Measurements from ENCODE around the gene TBL3.
"Not testable (repeated sequence)": the region's sequence is repeated elsewhere in the genome, so short reads cannot be mapped to it uniquely, and the experiment has no call there.

Gene TBL3
- total RNA-seq, result 27.7 to 31.5 reads per million in 2 donors

DNA sequence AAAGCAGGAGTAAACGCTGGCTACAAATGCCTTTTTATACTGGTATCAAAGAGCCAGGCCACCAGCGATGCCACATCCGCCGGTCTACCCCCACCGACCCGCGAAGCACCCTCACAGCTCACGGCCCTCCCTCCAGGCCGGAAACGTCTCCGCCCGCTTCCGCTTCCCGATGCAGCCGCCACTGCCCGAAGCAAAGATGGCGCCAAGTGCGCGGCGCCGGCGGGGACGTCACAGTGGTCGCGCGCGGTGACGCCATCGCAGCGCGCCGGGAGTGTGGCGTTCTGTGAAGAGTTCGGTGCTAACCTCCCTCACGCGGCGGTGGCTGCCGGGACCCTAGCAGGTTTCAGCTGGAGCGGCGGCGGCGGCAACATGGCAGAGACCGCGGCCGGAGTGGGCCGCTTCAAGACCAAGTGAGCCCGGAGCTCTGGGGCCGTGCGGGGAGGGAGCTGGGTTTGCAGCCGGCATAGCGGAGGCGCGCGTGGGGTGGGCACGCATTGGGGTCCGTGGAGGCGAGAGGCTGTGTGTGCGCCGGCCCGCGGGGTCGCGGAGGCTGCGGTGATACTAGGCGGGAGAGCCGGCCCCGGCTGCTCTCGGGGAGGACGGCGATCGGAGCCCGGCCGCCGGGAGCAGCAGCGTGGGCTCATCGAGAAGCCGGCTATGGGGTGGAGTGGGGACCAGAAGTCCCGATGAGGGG, at the start of gene TBL3:
TBL3 (plus strand) TSS at position 258 of the 694 bp plus-strand sequence; CDS start at position 370, 112 bp downstream.
- peak; percentile 93 to 99 (median 96) for DNase-seq

DNA sequence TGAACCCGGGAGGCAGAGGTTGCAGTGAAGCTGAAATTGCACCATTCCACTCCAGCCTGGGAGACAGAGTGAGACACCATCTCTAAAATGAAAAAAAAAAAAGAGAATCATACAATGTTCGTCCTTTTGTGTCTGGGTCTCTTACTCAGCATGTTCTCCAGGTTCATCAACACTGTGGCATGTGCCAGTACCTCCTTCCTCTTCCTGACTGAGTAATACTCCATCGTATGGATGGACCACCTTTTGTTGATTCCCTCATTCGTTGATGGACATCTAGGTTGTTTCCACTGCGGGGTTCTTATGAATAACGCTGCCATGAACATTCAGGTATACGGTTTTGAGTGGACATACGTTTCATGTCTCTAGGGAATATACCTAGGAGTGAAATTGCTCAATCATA, 49.5 kb upstream of the TBL3 start:
- DNase-seq, result no peak

DNA sequence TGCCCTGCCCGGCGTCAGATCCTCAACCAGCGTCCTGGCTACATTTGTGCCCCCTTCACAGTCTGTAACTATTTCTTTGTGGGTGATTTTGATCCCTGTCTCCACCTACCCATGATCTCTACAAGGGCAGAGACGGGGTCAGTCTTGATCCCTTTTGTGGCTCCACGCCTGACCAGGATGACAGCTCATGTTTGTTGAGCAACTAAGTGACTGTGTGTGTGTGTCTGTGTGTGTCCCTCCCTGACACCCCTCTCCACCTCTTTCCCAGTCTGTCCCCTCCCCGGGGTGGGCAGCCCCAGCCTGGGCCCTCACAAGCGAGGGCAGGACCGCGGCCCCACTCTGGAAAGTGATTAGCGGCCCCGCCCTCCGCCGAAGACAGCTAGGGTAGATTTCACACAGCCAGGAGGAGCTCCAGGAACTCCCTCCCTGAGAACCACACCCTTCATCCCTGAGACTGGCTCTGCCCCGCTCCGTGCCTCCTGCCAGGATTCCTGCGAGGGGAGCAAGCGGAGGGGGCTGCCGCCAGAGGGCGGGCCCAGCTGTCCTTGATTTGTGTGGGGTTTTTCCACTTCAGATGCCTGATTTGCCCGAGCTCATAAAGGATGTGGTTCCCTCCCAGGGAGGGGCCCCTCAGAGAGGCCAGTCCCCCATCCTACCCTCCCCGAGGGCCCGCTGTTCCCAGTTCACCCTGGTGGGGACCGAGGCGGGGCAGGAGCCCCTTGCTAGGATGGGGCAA, 48.4 kb upstream of the TBL3 start:
- no peak for DNase-seq

DNA sequence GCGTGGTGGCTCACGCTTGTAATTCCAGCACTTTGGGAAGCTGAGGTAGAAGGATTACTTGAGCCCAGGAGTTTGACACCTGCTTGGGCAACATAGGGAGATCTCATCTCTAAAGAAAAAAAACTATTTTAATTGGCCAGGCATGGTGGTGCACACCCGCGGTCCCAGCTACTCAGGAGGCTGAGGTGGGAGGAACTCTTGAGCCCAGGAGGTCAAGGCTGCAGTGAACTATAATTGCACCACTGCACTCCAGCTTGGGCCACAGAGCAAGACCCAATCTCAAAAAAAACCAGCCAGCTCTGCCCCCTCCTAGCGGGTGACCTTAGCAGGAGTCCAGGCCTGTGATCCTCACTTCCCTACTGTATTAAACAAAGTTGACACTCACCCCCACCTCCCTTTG, 47.8 kb upstream of the TBL3 start:
- DNase-seq, result no peak

DNA sequence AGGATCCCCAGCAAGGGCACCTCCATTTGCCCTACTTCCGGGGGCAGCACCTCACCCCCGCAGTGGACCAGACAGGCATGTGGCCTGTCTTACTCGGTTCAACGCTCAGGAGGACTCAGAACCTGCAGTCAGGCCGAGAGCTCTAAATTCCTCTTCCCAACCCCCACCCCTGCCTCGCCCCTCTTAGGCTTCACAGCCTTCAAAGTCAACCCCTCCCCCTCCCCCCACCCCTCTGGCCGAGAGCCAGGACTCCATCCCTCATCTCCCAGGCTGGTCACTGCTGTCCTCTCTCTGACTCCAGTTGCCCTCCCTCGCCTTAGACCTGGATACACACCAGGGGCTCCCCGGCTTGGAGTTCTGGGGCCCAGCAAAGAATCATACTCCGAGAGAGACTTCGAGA, 45.6 kb upstream of the TBL3 start:
- DNase-seq, result no peak

DNA sequence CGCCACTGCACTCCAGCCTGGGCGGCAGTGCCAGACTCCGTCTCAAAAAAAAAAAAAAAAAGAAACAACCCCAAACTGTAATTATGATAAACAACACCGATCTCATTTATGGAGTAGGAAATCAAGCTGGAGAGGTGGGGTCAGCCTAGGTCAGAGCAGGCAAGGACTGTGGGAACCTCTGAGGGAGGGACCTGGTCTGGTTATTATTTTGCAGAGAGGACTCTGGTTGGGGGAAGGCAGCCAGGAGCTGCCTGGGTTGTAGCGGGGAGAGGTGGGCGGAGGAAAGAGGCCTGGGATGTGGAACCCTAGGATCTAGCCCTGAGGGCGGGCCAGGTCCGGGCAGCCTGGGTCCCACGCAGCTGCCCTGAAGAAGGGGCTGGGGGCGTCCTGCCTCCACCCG, 42.7 kb upstream of the TBL3 start:
- peak in 1 of 5 experiments; percentile 26 for DNase-seq

DNA sequence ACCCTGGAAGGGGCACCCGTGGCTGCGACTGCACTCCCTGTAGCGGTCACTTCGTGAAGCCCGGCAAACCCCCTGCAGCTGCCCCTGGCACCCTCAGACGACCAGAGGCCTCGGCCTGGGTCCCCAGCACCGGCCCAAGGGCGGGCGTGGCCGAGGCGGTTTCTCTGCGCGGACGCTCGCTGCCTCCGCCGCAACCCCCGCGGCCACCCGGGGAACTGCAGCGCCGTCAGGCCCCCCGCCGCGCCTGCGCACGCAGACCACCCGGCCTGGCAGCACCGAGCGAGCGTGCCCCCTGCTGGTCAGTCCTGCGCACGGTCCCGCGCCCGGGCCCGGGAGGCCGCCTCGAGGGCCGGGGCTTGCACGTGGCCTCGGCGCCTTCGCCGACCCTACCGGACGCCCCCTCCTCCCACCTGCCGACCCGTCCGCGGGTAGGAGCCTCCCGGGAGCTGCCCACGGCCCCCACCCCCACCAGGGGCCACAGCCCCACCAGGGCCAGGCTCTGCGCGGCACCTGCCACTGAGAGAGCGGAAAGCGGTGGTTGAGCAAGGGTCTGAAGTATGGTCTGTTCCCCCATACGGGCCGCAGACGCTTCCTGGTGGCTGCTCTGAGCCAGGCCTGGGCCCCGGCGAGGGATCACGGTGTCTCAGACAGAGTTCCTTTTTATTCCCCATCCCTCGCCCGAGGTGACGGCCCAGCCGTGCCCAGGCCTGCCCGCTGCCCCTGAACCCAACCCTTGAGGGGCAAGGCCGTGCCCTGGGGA, 42.1 kb upstream of the TBL3 start:
- DNase-seq, result peak; percentile 84 to 94 (median 87)

DNA sequence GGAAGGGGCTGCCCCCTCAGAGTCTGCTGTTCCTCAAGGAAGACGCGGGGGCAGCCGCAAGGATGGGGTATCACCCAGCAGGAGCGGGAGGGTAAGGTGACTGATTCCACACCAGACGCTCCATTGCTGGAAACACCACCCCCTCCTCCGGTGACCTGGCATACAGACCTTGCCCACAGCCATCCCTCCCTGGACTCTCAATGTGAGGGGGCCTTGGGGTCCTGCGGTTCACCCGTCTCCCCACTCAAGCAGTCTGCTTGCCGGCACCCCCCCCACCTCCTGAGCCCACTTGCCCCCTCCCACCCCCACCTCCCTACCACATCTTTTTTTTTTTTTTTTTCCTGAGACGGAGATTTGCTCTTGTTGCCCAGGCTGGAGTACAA, 41.5 kb upstream of the TBL3 start:
- DNase-seq, result no peak

DNA sequence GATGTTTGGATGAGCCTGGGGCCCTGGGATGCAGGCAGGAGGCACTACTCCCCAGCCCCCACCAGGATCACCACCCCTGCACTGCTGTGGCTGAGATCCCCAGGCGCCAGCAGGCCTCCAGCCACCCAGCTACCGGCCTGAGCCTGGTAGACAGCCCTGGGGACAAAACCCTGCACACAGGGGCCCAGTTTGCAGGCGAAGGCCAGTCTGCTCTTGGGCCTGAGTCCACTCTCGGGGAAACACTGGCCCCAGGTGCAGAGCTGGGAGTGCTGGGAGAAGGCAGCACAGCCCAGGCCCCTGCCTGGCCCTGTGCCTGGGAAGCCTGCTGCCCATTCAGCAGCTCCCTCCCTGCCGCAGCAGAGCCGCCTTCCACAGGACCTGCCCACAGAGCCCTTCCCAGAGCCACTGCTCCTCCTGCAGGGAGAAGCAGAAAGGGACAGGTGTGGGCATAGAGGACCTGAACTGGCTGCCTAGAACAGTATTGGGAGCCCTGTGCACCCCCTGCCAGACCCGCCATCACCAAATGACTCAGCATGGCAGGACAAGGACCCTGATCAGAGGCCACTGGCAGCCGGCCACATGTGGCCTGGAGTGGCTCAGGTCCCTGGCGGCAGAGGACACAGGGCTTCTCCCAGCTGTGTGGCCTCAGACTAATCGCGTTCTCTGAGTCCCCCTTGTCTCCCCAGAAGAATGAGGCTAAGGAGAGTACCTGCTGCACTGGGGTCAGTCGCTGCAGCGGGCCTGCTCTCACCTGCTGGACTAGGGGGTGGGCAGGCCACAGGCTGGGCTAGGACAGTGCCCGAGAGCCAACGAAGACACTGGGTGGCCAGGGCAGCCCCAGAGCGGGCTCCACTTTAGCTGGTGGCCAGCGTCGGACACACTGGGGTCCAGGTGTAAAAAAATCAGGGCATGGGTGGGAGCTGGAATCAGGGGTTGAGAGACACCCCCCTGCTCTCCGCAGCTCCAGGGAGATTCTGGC, 39.5 kb upstream of the TBL3 start:
- DNase-seq, result no peak

DNA sequence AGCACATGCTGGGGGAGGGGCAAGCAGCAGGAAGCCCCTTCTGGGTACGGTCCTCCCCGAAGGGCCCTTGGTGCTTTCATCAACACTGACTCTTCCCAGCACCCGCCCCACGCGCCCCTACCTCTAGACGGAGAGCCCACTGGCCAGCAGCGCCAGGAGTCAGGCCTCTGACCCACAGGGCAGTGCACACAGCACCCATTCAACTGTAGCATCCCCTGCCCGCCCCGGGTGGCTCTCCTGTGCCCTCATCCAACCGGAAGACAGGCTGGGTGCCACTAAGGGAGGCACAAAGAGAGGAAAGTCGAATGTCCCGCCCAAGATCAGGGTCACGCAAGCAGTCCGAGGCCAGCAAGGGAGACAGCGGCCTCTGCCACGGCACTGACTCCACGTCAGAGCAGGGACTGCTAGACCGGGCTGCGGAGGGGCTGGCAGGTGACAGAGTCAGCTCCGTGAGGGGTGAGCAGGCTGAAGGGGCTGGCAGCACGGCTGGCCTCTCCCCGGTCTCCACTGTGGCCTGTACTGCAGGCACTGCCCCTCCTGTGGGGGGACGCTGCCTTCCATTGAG, 38.7 kb upstream of the TBL3 start:
- no peak for DNase-seq

DNA sequence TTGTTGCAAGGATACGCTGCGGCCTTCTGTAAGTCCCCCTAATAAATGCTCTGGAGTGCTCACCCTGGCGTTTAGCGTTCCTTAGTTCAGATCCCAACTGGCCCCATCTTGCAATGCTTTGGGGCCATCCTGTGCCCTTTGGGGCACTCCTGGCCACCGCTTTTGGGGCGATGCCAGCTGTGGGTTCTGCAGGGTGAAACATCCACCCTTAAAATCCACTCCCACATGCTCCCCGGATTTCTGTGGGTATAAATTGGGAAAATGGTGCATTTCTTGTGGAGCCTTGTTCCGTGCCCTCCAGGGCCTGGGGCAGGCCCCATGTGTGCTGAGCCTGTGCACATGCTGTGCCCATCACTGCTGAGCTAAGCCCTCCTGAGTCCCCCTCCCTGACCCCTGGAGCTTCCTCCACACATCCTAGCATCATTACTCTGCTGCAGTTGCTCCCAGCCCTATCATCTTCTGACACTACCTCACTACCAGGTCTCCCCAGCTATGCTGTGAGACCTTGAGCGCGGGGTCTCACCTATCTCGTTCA, 34.8 kb upstream of the TBL3 start:
- DNase-seq, result no peak

DNA sequence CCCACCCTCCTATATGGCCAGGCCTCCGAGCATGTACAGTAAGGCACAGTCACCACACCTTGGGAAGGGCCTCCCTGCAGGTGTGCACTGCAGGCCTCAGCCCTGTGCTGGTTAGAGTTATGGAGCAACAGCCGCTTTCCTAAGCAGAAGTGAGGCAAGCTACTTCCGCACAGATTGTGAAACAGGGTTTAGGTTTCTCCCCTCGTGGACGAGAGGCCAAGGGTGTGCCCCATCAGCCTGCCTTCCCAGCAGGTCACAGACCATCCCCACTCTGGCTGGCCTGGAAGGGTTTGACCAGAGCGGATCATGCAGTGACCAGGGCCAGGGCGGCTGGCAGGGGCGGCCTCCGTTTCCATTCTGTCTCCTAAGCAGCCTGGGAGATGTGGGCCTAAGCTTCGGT, 33.5 kb upstream of the TBL3 start:
- DNase-seq, result no peak

DNA sequence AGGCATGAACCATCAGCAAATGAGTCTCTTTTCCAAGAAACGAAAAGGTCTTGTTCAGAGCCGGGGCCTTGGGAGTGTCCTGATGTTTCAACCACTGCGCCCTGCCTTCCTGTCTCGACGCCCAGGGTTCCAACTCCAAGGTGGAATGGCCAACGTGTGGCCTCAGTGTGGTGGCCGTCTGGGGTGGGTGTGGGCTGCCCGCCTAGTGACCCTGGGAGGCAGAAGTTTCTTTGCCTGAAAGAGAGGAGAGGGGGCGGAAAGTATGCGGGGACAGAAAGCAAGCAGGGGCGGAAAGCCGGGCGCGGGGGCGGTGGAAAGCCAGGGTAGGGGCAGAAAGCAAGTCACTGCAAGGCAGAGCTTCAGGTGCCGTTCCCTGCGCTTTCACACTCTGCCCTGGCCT, 32.9 kb upstream of the TBL3 start:
- DNase-seq, result no peak

DNA sequence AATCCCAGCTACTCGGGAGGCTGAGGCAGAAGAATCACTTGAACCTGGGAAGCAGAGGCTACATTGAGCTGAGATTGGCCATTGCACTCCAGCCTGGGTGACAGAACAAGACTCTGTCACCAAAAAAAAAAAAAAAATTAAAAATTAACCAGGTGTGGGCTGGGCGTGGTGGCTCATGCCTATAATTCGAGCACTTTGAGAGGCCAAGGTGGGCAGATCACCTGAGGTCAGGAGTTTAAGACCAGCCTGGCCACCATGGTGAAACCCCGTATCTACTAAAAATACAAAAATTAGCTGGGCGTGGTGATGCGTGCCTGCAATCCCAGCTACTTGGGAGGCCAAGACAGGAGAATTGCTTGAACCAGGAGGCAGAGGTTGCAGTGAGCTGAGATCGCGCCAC, 32.0 kb upstream of the TBL3 start:
- DNase-seq, result not testable (repeated sequence)

DNA sequence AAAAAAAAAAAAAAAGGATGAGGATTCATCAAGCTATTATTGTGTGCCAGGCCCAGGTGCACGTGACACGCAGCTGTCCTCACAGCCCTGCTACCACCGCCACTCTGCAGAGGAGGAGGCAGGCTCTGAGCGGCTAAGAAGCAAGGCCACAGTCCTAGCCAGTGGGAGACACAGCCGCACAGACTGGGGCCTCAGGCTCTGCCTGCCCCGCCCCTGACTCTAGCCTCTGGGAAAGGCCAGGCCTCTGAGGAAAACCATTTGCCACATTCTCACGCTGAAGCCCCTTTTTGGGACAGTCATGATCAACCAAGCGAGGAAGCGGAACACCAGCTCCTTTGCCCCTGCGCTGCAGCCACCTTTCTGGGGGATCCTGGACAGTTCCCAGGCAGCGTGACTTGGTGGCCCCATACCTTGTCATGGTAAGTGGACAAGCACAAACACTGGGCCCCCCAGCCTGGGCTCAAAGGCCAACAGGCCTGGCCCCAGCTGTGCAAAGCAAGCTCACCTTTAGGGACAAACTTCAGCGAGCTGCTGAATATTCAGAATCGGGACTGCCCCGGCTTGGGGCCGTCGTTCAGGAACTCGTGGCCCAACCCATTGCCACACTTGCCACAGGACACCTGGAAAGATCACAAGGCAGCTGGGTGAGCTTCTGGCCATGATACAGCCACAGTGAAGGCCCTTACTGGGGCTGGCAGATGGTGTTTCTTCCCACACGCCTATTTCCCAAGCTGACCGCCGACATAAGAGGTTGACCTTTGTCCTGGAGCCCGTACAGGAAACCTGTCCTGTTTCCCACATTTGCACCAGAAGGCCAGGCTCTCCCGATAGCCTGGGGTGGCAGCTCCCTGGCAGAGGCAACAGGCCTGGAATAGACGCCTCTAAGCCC, 31.3 kb upstream of the TBL3 start:
- no peak for DNase-seq

DNA sequence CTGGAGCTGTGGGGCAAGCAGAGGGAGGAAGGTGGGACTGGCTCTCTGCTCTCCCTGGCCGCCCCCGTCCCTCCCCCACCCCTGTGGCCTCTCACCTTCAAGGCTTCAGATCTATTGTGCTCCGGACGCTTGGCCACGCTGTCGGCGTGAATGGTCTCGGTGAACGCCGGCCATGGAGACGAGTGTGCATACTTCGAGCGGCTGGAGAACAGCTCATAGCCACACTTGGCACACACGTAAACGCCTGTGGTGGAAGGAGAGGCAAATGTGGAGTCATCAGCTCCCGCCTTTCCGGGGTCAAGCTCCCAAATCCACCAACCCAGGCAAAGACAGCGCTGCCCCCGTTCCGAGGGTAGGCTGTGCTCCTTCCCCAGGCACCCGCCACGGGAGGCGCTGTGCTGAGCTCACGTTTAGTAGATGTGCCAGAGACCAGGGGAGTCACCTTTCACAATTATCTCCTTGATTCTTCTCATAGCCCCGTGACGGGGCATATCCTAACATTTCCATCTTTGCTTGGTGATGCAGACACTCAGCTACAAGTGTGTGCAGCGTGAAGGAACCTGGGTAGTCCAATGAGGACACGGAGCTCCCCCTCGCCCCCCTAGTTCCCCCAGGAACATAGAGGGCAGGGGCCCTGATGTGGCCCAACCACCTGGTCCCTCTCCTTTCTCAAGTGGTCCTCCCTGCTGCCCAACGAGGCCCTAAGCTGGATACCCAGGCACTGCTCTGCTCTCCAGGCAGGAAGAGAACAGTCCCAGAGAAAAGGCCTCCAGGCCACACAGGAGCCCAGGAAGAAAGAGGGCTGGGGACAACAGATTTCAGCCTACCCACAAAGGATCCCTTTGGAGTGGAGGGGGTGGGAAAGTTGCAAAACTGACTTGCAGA, 30.4 kb upstream of the TBL3 start:
- no peak for DNase-seq

DNA sequence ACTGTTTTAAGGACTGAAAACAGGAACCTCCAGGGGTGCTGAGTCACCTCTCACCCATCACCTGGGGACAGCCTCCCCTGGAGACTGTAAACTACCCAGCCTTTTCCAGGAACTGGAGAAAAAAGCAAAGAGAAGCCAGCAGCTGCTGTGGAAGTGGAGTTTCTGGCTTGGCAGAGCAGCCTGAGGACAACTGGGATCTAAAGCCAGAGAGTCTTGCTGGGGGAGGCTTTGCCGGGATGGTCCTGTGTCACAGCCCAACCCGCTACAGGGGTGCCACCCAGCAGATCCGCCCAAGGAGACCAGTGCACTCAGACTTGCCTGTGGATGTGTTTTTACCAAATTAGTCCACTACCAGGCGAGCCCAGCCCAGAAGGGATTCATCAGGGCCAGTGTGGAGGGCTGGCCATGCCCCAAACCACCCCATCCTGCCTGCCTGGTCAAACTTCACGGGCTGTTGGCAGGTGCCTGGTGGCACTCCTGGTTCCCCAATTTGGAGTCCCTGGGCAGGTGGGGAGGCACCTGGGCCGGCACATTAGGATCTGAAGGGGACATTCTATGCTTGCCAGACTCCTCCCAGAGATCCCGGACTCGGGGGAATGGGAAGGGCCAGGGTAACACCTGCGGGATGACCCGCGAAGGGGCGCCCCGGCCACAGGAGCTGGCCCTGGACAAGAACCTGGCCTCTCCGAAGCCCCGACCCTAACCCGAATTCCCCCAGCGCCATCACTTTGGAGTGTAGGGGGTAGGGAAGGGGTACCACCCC, 29.6 kb upstream of the TBL3 start:
- no peak for DNase-seq

DNA sequence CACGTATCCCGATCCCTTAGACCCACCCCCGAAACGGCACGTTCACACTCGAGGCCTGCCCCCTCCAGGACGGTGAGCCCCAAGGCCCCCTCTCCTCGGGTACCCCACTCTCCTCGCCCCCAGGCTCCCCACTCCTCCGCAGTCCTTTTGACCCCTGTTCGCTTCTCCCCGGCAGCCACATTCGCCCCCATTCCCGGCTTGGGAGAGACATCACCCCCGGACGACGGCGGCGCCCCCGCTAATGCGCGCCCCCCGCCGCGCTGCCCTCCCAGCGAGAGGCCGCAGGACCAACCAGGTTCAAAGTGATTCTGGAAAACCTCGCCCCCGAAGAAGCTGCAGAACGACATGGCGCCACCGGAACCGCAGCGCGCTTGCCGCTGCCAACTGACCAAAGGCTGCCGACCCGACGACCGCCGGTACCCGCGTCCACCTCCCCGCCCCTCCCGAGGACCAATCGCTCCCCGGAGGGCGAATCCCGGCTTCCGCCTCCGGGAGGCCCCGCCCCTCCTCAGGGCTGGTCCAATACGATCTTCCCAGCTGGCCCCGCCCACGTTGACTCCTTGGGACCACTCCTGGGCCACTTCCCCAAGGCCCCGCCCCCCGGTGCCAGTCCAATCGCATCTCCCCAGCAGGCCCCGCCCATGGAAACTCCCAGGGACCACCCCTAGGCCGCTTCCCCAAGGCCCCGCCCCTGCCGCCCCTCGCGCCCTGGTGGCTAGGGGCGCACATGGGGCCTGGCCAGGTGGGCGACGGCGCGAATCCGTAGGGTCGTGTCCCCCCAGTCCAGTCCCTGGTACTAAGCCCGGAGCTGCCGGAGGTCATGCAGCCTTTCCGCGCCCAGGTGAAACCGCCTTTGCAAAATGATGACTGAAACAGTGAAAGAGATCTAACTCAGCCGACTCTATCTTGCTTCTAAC, 28.8 kb upstream of the TBL3 start, which contains the start of gene MSRB1:
MSRB1 (minus strand) TSS at position 390 of the 917 bp plus-strand sequence; CDS start at position 347, 43 bp downstream.
- DNase-seq, result peak; percentile 98 to 100 (median 99)
